GM23338 (cell line): Measurements from ENCODE around the gene DUSP21. TPM values are rescaled to one million over a fixed set of nuclear protein-coding genes. Genes with fewer than 3 reads are reported as not detected.
A peak's percentile ranks its signal among the peaks of the same experiment; 100 is the strongest.
"Not testable (repeated sequence)": the region's sequence is repeated elsewhere in the genome, so short reads cannot be mapped to it uniquely, and the experiment has no call there.

Experiments
- ATAC-seq: fragments of 200-7000 bp; cut with Tn5 transposase; 3 replicates; pipeline ENCODE4 v1.9.1; 2020
- DNase-seq: peaks from one replicate; pipeline ENCODE4 v3.0.0-alpha.2; 2015; ENCODE audit warnings: low spot score
- H2AFZ ChIP-seq: fragments of 200-600 bp; sonication (generic); 2 replicates; pipeline ENCODE4 v1.8.0; 2016; ENCODE audit warnings: antibody characterized with exemption, mild to moderate bottlenecking, moderate library complexity
- H3F3A ChIP-seq: fragments of 200-600 bp; sonication (generic); replicated peaks from 2 replicates; pipeline ENCODE4 v1.8.0; 2017; ENCODE audit warnings: antibody characterized with exemption, mixed run types, low read depth
- H3K27ac ChIP-seq: fragments of 200-600 bp; sonication (generic); 2 replicates; pipeline ENCODE4 v1.6.1; 2016; ENCODE audit warnings: low read depth
- H3K27me3 ChIP-seq: fragments of 200-600 bp; sonication (generic); 2 replicates; pipeline ENCODE4 v1.8.0; 2016; ENCODE audit warnings: mild to moderate bottlenecking, mixed run types, moderate library complexity; ENCODE audit not compliant: insufficient read depth
- H3K36me3 ChIP-seq: fragments of 200-600 bp; sonication (generic); 2 replicates; pipeline ENCODE4 v1.8.0; 2016; ENCODE audit warnings: mild to moderate bottlenecking; ENCODE audit not compliant: insufficient read depth
- H3K4me1 ChIP-seq: fragments of 200-600 bp; sonication (generic); 2 replicates; pipeline ENCODE4 v1.8.0; 2016; ENCODE audit warnings: mild to moderate bottlenecking, moderate library complexity; ENCODE audit not compliant: insufficient read depth
- H3K4me2 ChIP-seq: fragments of 200-600 bp; sonication (generic); 2 replicates; pipeline ENCODE4 v1.7.1; 2017; ENCODE audit warnings: mixed run types
- H3K4me3 ChIP-seq: fragments of 200-600 bp; sonication (generic); 2 replicates; pipeline ENCODE4 v1.6.1; 2016; ENCODE audit warnings: mixed run types
- H3K79me2 ChIP-seq: fragments of 200-600 bp; sonication (generic); replicated peaks from 2 replicates; pipeline ENCODE4 v1.8.0; 2017; ENCODE audit warnings: mild to moderate bottlenecking; ENCODE audit not compliant: insufficient read depth
- H3K9me2 ChIP-seq: fragments of 200-600 bp; sonication (generic); 2 replicates; pipeline ENCODE4 v1.8.0; 2017; ENCODE audit not compliant: insufficient read depth
- H4K20me1 ChIP-seq: fragments of 200-600 bp; sonication (generic); replicated peaks from 2 replicates; pipeline ENCODE4 v1.8.0; 2017; ENCODE audit warnings: mild to moderate bottlenecking; ENCODE audit not compliant: insufficient read depth
- H3K27ac Mint-ChIP-seq: 2 replicates; pipeline ENCODE4 v1.8.0; 2020; ENCODE audit warnings: inconsistent platforms, mild to moderate bottlenecking, moderate library complexity, mixed read lengths
- H3K27me3 Mint-ChIP-seq: 3 replicates; pipeline ENCODE4 v1.8.0; 2022; ENCODE audit warnings: low read depth, mild to moderate bottlenecking, moderate library complexity, mixed read lengths, inconsistent platforms; ENCODE audit not compliant: insufficient read depth, poor library complexity
- H3K36me3 Mint-ChIP-seq: 3 replicates; pipeline ENCODE4 v1.8.0; 2021; ENCODE audit warnings: low read depth, mild to moderate bottlenecking, inconsistent platforms, moderate library complexity, mixed read lengths
- H3K4me1 Mint-ChIP-seq: 3 replicates; pipeline ENCODE4 v1.8.0; 2020; ENCODE audit warnings: mild to moderate bottlenecking, inconsistent platforms, mixed read lengths
- H3K4me3 Mint-ChIP-seq: 3 replicates; pipeline ENCODE4 v1.8.0; 2021; ENCODE audit warnings: moderate library complexity, mild to moderate bottlenecking, inconsistent platforms, mixed read lengths
- H3K9me3 Mint-ChIP-seq: 3 replicates; pipeline ENCODE4 v1.8.0; 2020; ENCODE audit warnings: moderate library complexity, mild to moderate bottlenecking, inconsistent platforms, mixed read lengths
- CREB1 ChIP-seq: fragments of 250-450 bp; sonication (Bioruptor Pico); IDR thresholded peaks from 2 replicates; pipeline ENCODE4 v1.5.0; 2020; ENCODE audit warnings: low read depth, mild to moderate bottlenecking, moderate library complexity
- CTCF ChIP-seq, 2 experiments: fragments of 200-600 bp in 1 of 2; sonication (generic) in 1 of 2; conservative IDR thresholded peaks; 2 replicates each; pipeline versions ENCODE4 v1.5.1 to v1.6.1; 2016 to 2017; ENCODE audit warnings: antibody characterized with exemption in 2 of 2, low read depth in 2 of 2, mild to moderate bottlenecking in 2 of 2, moderate library complexity in 1 of 2
- ETS1 ChIP-seq: IDR thresholded peaks from 2 replicates; pipeline ENCODE4 v1.6.1; 2016; ENCODE audit warnings: antibody characterized with exemption
- EZH2 ChIP-seq: fragments of 200-600 bp; sonication (generic); IDR thresholded peaks from one replicate; pipeline ENCODE4 v1.8.0; 2017; ENCODE audit warnings: antibody characterized with exemption, mild to moderate bottlenecking, low read depth; ENCODE audit not compliant: unreplicated experiment
- JUNB ChIP-seq: IDR thresholded peaks from one replicate; pipeline ENCODE4 v1.6.1; 2016; ENCODE audit warnings: antibody characterized with exemption; ENCODE audit not compliant: unreplicated experiment
- NANOG ChIP-seq: IDR thresholded peaks from 2 replicates; pipeline ENCODE4 v1.6.1; 2016; ENCODE audit warnings: antibody characterized with exemption, borderline replicate concordance
- POLR2AphosphoS5 ChIP-seq: IDR thresholded peaks from 2 replicates; pipeline ENCODE4 v1.6.1; 2016; ENCODE audit warnings: antibody characterized with exemption, low read depth
- STAT1 ChIP-seq: IDR thresholded peaks from one replicate; pipeline ENCODE4 v1.6.1; 2016; ENCODE audit warnings: antibody characterized with exemption; ENCODE audit not compliant: unreplicated experiment
- ZNF331 ChIP-seq: fragments of 250-450 bp; sonication (Bioruptor Pico); IDR thresholded peaks from 2 replicates; pipeline ENCODE4 v1.5.0; 2020; ENCODE audit warnings: low read depth, mild to moderate bottlenecking, moderate library complexity
- ZNF462 ChIP-seq: fragments of 250-450 bp; sonication (Bioruptor Pico); IDR thresholded peaks from 2 replicates; pipeline ENCODE4 v1.5.0; 2020; ENCODE audit warnings: mild to moderate bottlenecking, moderate library complexity
- polyA plus RNA-seq: library from polyadenylated mRNA; unstranded; fragments of >200 nt; fragmentation: Nextera tagmentation; extraction: Ambion mirVana; gene quantifications from 2 replicates; pipeline ENCODE4 v1.2.1, GENCODE V29; 2016
- total RNA-seq: library from RNA; depleted of rRNA; stranded (reverse); fragments of >200 nt; shearing (Covaris generic); gene quantifications from 2 replicates; pipeline ENCODE4 v1.2.3, GENCODE V29; 2014

The DUSP21 gene
- total and polyA plus RNA-seq, 2 experiments from 2014 or later, result not detected

GRCh38 chrX:44890247-44890646 is 46.4 kb downstream of the DUSP21 start:
- Histone ChIP-seq H3K27me3 (no peaks in the 10 kb centered on the region), H3K36me3 (no peaks in the 10 kb centered on the region), H3K4me2 (no peak overlapping the region), H3K9me2 (no peaks in the 10 kb centered on the region), H4K20me1 (peaks cover 5% of the 10 kb centered on the region), H2AFZ (no peak overlapping the region), H3K4me1 (peaks cover 5% of the 10 kb centered on the region; the same call in 1 of the 2 replicates), H3K27ac (no peak overlapping the region), H3K79me2 (peaks cover 100% of the 10 kb centered on the region), H3F3A (no peaks in the 10 kb centered on the region), H3K4me3 (no peak overlapping the region)
- Mint-ChIP-seq H3K36me3 (0 out of 3 replicates have a peak, but pooled peaks cover under 1% of the 10 kb centered on the region), H3K9me3 (no peaks in the 10 kb centered on the region), H3K27me3 (no peaks in the 10 kb centered on the region), H3K27ac (no peak overlapping the region), H3K4me1 (peaks cover 15% of the 10 kb centered on the region), H3K4me3 (no peak overlapping the region)
- no peak for DNase-seq
- no peak for TF ChIP-seq NANOG
- no peak for TF ChIP-seq STAT1
- TF ChIP-seq ETS1, result no peak
- TF ChIP-seq ZNF331 (CRISPR knock-in tag), result no peak
- TF ChIP-seq CTCF (conservative IDR thresholded peaks at IDR 0.05; ENCODE audit: low read depth in 2 of 2), result no peak
- no peak for TF ChIP-seq CREB1 (CRISPR knock-in tag)
- no peak for TF ChIP-seq ZNF462 (CRISPR knock-in tag)
- no peak for TF ChIP-seq JUNB
- no peak for TF ChIP-seq EZH2
- TF ChIP-seq POLR2AphosphoS5, result no peak
- ATAC-seq, result no peak

GRCh38 chrX:44890687-44891086 is 46.9 kb downstream of the DUSP21 start:
- H3K36me3 Mint-ChIP-seq, H3F3A ChIP-seq, H3K4me1 ChIP-seq, H3K4me3 Mint-ChIP-seq, H3K9me3 Mint-ChIP-seq, H3K9me2 ChIP-seq, H3K4me2 ChIP-seq, ATAC-seq, H3K36me3 ChIP-seq, H3K27me3 Mint-ChIP-seq, H4K20me1 ChIP-seq, DNase-seq, H3K27me3 ChIP-seq, H2AFZ ChIP-seq, H3K27ac Mint-ChIP-seq, H3K4me3 ChIP-seq: not testable (repeated sequence)
- peaks cover 15% of the 10 kb centered on the region for H3K4me1 Mint-ChIP-seq
- Histone ChIP-seq H3K27ac (0 out of 2 replicates have a peak overlapping the region, but pooled peaks have one; percentile 10), H3K79me2 (peaks cover 100% of the 10 kb centered on the region)
